Left cardiac atrium (tissue), 4 donors: ENCODE results near the gene PDE3B. TPM values are rescaled to one million over a fixed set of nuclear protein-coding genes. Genes with fewer than 3 reads are reported as not detected.
"Not testable (repeated sequence)": the region's sequence is repeated elsewhere in the genome, so short reads cannot be mapped to it uniquely, and the experiment has no call there.

Source experiments
- ATAC-seq, 2 donors: fragments of 200-7000 bp; cut with Tn5 transposase; one replicate each; pipeline ENCODE4 v1.9.1; 2020; ENCODE audit warnings: mild to moderate bottlenecking in 2 of 2, moderate library complexity in 2 of 2
- DNase-seq: peaks from one replicate; pipeline ENCODE4 v3.0.0-alpha.2; 2020
- intact Hi-C, 2 donors: fragments of 100-400 bp; cut with DNase I; formaldehyde crosslinking; loops; one replicate each; pipeline versions ENCODE4 v1.14.1 to v1.15.1; 2022 to 2023
- total RNA-seq, 2 donors: library from RNA; stranded (reverse); fragmentation: NEBNext Ultra II Directional; extraction: Animal tissue kit (Norgen Biotek cat#: 25700); gene quantifications; one replicate each; pipeline ENCODE4 v1.2.1, GENCODE V29; 2021
- donor health status: DM: no; HTN: yes; CAD: no.
- donor health status: DM: no; HTN: yes; CAD: no; lungs with severe emphysema.
- donor health status: DM: yes; HTN: yes; CAD: no.
- donor health status: Dilated cardiomyopathy.

The PDE3B gene
- total RNA-seq, 2 donors from 2014 or later = 17.8 to 18.7 TPM

DNA sequence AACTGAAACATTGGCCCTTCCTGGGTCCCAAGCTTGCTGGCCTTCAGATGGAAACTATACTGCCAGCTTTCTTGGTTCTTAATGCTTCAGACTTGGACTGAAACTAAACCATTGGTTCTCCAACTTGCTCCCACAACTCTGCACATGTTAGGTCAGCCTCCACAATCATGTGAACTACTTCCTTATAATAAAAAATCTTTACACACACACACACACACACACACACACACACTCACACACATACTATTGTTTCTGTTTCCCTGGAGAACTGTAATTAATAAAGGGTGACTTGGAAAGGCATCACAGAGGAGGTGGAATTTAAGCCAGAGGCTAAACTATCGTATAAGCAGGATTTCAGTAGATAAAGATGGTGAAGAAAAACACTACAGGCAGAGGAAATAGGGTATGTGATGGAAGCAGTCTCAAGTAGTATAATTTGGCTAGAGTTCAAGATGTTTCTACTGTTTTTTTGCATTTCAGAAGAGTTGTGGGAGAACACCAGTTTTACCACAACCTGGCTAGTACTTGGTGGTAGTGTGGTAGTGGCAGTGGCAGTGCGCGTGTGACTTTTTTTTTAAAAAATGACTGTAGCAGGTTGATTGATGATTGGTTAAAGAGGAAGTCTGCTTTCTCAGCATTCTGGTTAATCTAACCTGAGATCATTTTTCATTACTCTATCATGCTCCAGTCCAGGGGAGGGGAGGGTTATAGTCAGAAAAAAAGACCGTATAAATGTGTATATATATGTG is 70.1 kb downstream of the PDE3B start:
- intact Hi-C loops = no loop called here
- ATAC-seq (no peak), DNase-seq (no peak)

DNA sequence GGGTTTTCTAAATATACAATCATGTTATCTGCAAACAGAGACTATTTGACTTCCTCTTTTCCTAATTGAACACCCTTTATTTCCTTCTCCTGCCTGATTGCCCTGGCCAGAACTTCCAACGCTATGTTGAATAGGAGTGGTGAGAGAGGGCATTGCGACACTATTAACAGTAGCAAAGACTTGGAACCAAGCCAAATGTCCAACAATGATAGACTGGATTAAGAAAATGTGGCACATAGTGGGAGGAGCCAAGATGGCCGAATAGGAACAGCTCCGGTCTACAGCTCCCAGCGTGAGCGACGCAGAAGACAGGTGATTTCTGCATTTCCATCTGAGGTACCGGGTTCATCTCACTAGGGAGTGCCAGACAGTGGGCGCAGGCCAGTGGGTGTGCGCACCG is 72.1 kb downstream of the PDE3B start:
- ATAC-seq, DNase-seq, intact Hi-C loops: not testable (repeated sequence)

DNA sequence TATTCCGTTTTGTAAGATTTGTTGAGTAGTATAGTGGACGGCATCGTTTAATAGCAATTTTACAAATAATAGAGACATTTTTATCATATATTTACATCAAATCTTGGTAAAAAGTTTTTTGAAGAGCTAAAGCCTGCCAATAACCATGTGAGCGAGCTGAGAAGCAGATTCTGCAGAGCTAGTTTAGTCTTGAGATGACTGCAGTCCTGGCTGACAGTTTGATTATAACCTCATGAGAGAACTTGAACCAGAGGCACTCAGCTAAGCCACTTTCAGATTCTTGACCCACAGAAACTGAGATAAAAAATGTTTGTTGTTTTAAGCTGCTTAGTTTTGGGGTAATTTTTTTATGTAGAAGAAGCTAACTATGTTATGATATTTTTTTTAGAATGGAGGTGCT is 78.9 kb downstream of the PDE3B start:
- DNase-seq (no peak), ATAC-seq (no peak)
- intact Hi-C loops = no loop called here

DNA sequence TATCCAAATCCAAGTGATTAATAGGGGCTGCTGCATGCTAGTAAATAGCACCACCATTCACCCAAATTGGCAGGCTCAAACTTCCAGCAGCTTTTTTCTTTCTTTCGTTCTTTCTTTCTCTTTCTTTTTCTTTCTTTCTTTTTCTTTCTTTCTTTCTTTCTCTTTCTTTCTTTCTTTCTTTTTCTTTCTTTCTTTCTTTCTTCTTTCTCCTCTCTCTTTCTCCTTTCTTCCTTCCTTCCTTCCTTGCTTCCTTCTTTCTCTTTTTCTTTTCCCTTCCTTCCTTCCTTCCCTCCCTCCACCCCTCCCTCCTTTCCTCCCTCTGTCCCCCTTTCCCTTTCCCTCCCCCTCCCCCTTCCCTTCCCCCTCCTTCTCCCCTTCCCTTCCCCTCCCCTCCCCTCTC is 81.5 kb downstream of the PDE3B start:
- intact Hi-C loops = no loop called here
- ATAC-seq (no peak), DNase-seq (no peak)

DNA sequence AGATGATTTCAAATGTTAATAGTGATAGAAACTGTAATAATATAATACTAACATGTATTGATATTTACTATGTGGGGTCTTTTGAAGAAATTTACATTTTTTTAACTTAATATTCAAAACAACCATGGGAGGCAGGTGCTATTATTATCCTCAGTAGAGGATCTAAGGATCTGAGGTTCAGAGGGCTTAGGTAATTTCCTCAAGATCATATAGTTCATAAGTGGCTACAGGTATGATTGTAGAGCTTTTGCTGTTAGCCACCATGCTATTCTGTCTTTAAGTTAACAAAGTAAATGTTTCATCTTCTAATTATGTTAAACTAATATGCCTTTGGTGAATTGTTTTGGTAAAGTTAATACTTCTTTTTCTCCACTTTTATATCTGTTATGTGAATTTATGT is 83.6 kb downstream of the PDE3B start:
- DNase-seq (no peak), ATAC-seq (no peak)
- intact Hi-C loops = no loop called here

DNA sequence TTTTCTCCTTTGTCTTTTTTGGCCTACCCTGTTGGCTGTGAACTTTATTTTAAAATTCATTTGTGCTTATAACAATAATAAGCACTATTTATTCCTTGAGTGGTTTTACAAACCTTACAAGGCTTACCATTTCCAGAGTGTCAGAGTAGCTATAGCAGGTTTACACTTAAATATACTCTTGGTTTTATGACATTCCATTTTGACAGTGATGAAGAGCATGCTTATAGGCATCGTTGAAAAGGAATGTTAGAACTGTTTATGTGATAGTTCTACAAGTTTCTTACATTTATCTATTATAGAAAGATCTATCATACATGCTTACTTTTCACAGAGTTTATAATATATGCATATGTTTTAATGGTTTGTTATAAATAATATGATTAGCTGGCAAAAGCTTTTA is 84.1 kb downstream of the PDE3B start:
- DNase-seq (no peak), ATAC-seq (no peak)
- intact Hi-C loops = no loop called here

DNA sequence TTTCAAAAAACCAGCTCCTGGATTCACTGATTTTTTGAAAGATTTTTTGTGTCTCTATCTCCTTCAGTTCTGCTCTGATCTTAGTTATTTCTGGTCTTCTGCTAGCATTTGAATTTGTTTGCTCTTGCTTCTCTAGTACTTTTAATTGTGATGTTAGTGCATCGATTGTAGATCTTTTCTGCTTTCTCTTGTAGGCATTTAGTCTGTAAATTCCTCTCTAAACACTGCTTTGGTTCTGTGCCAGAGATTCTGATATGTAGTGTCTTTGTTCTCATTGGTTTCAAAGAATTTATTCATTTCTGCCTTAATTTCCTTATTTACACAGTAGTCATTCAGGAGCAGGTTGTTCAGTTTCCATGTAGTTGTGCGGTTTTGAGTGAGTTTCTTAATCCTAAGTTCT is 96.9 kb downstream of the PDE3B start:
- intact Hi-C loops, ATAC-seq, DNase-seq: not testable (repeated sequence)

DNA sequence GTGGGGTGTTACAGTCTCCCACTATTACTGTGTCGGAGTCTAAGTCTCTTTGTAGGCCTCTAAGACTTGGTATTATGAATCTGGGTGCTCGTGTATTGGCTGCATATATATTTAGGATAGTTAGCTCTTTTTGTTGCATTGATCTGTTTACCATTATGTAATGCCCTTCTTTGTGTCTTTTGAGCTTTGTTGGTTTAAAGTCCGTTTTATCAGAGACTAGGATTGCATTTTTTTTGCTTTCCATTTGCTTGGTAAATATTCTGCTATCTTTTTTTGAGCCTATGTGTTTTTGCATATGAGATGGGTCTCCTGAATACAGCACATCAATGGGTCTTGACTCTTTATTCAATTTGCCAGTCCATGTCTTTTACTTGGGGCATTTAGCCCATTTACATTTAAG is 97.6 kb downstream of the PDE3B start:
- intact Hi-C loops = no loop called here
- no peak for DNase-seq
- ATAC-seq = no peak

DNA sequence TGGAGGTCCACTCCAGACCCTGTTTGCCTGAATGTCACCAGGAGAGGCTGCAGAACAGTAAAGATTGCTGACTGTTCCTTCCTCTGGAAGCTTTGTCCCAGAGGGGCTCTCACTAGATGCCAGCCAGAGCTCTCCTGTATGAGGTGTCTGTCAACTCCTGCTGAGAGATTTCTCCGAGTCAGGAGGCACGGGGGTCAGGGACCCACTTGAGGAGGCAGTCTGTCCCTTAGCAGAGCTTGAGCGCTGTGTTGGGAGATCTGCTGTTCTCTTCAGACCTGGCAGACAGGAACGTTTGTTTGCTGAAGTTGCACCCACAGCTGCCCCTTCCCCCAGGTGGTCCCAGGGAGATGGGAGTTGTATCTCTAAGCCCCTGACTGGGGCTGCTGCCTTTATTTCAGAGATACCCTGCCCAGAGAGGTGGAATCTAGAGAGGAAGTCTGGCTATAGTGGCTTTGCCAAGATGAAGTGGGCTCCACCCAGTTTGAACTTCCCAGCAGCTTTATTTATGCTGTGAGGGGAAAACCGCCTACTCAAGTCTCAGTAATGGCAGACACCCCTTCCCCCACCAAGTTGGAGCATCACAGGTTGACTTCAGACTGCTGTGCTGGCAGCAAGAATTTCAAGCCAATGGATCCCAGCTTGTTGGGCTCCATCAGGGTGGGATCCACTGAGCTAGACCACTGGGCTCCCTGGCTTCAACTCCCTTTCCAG is 99.4 kb downstream of the PDE3B start:
- ATAC-seq = no peak
- intact Hi-C loops = no loop called here
- no peak for DNase-seq

DNA sequence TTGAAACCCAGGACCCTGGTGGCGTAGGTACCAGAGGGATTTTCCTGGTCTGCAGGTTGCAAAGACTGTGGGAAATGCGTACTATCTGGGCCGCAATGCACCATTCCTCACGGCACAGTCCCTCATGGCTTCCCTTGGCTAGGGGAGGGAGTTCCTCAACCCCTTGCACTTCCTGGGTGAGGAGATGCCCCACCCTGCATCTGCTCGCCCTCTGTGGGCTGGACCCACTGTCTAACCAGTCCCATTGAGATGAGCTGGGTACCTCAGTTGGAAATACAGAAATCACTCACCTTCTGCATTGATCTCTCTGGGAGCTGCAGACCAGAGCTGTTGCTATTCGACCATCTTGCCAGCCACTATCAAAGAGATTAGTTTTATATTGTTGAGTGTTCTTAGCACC is 100.1 kb downstream of the PDE3B start:
- intact Hi-C loops, ATAC-seq, DNase-seq: not testable (repeated sequence)

DNA sequence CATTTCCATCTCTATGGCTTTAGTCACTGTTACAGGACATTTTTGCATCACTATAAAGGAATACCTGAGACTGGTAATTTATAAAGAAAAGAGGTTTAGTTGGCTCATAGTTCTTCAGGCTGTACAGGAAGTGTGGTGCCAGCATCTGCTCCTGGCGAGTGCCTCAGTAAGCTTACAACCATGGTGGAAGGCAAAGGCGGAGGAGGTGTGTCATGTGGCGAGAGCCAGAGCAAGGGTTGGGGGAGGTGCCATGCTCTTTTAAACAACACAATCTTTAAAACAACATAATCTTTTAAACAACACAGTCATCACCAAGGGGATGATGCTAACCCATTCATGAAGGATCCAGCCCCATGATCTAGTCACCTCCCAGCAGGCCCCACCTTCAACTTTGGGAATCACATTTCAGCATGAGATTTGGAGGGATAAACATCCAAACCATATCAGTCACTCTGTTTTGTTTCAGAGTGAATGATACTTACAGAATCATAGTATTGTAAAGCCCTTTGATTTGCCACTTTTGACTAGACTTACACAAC is 103.3 kb downstream of the PDE3B start:
- intact Hi-C loops = no loop called here
- ATAC-seq = no peak
- DNase-seq = no peak

DNA sequence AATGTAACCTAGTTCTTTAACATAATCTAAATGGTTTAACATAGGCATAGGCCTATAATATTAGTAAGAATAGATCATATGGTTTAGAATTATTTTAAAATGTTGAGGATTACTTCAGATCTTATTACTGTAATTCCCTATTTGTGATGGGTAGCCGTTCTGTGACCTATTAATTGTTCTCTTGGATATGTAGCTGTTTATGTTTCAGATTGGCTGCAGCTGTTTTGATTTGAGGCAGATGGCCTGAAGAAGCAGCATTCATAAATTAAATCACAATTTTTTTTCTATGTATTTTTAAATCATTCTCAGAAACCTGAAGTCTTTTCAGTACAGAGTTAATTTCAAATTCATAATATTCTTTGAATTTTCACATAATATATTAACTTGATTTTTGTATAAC is 104.5 kb downstream of the PDE3B start:
- no peak for ATAC-seq
- DNase-seq = no peak
- intact Hi-C loops = no loop called here

DNA sequence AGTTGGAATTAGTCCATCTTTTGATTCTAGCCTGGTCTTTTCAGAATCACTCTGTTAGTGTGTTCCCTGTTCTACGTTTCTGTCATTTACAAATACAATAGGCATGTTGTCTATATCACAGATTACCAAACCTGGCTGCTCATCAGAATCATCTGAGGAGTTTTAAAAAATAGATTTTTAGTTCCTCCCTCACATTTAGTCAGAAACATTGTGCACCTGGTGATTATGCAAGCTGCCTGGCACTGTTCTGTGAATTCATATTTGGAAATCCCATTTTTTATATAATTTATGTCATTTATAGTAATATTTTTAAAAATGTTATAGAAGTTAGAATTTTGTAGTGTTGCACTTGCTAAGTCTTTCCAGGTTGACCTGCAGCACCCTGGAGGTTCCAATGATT is 107.3 kb downstream of the PDE3B start:
- ATAC-seq = no peak
- DNase-seq = no peak
- intact Hi-C loops = no loop called here

DNA sequence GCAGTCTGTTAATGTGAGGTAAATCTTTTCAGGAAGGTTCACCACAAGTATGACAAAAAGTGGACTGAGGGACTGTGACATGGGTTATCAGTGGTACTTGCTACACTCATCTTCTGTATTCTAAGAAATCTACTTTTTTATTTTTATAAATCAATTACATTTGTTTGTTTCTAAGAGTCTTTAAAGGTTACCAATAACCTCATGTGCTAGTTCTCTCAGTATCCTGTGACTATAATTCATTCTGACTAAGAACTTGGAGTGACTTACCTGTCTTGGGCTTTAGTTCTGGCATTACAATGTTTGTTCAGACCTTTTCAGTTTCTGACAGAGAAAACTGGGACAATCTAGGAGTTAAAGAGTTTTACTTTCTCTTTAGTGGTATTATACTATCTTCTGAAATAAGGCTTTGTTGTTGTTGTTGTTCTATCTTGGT is 108.4 kb downstream of the PDE3B start:
- intact Hi-C loops = no loop called here
- ATAC-seq (no peak), DNase-seq (no peak)

DNA sequence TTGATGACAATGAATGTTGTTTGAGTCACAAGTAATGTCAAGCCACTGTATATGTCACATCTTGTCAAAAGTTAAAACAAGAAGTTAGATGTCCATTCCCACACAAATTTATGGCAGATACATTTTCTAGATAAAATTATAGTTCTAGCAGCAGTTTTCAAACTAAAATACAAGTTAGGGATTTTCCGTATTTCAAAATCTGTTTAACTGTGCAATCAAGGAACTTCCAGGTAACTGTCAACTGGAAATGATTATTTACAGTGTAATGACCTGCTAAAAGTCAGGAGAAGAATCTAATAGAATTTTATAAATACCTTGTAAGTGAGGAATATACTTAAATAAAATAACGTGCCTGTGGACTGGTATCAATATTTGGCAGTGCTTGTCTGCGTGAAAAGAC is 111.5 kb downstream of the PDE3B start:
- intact Hi-C loops = no loop called here
- DNase-seq (no peak), ATAC-seq (no peak)

DNA sequence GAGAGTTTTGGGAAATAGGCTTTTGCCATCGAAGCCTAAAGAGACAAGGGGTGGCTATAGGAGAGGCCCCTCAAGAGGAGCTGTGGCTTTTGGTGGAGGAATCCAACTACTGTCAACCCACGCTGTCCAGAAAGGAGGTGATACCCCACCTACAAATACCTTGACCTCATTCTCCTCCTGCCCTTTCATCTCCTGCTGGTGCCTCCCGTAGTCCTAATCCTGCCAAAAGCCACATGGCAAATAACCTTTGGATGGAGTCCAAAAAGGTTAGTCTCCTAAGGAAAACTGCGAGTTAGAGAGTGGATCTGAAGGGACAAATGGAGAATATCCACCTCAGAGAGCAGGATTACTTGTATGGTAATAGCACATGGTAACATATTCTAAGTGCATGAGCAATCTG is 112.7 kb downstream of the PDE3B start:
- ATAC-seq = no peak
- no peak for DNase-seq
- intact Hi-C loops = no loop called here

DNA sequence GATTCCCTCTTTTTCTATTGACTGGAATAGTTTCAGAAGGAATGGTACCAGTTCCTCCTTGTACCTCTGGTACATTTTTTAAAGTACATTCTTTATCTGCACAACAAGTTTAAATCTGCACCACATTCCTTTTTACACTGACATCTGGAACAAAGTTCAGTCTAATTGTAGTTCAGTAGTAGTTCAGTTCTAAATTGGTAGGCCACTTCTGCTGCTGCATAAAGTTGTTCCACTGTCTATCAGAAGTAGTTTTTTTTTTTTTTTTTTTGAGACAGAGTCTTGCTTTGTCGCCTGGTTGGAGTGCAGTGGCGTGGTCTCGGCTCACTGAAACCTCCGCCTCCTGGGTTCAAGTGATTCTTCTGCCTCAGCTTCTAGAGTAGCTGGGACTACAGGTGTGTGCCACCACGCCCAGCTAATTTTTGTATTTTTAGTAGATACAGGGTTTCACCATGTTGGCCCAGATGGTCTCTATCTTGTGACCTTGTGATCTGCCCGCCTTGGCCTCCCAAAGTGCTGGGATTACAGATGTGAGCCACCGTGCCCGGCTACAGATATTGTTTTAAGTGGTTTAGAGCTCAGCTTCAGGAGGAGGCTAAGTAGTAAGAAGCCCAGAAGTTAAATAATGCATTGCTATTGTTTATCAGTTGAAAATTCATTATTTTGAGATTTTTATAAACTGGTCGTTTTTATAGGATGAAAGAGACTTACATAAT is 115.9 kb downstream of the PDE3B start:
- intact Hi-C loops = not testable (repeated sequence)

DNA sequence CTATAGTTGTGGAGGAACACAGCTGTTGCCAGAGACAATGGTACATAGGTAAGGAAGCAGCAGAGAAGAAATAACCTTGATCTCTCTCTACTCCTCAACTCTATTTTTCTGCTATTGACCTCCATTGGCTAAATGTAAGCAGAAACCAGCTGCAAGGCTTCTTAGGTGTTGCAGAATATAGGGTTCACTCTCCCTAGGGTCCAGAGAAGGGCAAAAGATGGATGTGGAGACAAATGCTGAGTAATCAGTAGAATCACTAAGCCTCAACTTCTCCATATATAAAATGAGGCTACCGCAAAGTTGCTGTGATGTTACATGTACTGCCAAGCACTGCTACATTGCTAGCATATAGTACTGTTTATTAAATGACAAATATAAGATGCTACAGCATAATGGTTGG is 120.6 kb downstream of the PDE3B start:
- ATAC-seq (no peak), DNase-seq (no peak)
- intact Hi-C loops = no loop called here

More for the DNA sequence above, 115.9 kb downstream of the PDE3B start:
- peak in 1 of 2 donors; percentile 83 for ATAC-seq
- DNase-seq = not testable (repeated sequence)

DNA sequence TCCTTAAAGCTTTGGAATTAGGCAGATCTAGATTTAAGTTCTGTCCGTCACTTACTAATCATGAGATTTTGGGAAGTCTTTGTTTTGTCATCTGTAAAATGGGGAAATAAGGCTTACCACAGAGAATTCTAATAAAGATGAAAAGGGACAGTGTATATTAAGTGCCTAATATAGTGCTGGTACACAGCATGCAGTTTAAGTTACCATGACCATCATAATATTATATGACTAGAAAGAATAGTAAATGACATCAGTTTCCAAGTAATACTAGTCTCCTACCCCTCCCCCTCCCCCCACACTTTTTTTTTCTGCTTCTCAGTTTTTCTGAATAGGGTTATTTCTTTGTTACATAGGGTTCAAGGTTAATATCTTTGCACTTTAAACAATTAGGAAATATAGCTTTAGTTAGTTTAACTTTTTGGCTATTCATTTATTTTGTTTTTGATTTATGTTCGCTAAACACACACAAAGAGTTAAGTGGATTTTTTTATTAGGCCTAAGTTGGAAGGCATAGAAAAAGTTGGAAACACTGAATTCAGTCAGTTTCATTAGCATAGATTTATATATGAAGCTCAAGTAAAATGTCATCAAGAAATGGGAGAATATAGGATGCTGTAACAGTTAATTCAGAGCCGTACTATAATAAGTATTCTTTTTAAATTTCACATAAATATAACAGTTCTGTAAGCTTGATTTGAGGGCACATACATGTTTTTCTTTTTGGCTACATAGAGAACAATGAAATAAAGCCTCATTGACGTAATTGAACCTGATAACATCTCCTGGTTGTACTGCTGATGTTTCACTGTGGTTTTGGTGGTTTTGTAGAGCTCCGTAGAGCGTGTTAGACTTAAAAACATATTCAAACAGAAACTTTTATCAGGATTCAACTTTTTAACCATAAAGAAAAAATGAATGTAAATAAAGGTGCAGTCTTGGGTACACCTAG is 121.2 kb downstream of the PDE3B start:
- intact Hi-C loops = no loop called here
- ATAC-seq = peak in 1 of 2 donors; percentile 76
- DNase-seq = no peak
